K562 (cell line): Measurements from ENCODE around the gene LY6G5B. TPM values are rescaled to one million over a fixed set of nuclear protein-coding genes. Genes with fewer than 3 reads are reported as not detected.
A peak's percentile ranks its signal among the peaks of the same experiment; 100 is the strongest.

Experiments
- ADNP ChIP-seq: fragments of 200-800 bp; sonication (Bioruptor generic); IDR thresholded peaks from 2 replicates; pipeline ENCODE4 v1.6.1; 2016; ENCODE audit warnings: missing genetic modification characterization, missing compliant biosample characterization
- ATF7 ChIP-seq: fragments of 450-650 bp; IDR thresholded peaks from 2 replicates; pipeline ENCODE4 v1.7.1; 2014; ENCODE audit warnings: mild to moderate bottlenecking, moderate library complexity
- BRF1 ChIP-seq: IDR thresholded peaks from 3 replicates; pipeline ENCODE4 v1.6.1; 2011; ENCODE audit warnings: borderline replicate concordance, mild to moderate bottlenecking; ENCODE audit not compliant: insufficient read length; ENCODE audit errors: extremely low read depth
- DACH1 ChIP-seq: fragments of 450-650 bp; IDR thresholded peaks from 2 replicates; pipeline ENCODE4 v1.6.1; 2018; ENCODE audit not compliant: partially characterized antibody
- ELF4 ChIP-seq: fragments of 450-650 bp; formaldehyde crosslinking; IDR thresholded peaks from 2 replicates; pipeline ENCODE4 v1.4.0; 2022; ENCODE audit warnings: missing genetic modification characterization
- ETV5 ChIP-seq: sonication (generic); formaldehyde crosslinking; IDR thresholded peaks from 2 replicates; pipeline ENCODE4 v1.4.0; 2020; ENCODE audit warnings: low read depth, mild to moderate bottlenecking, missing genetic modification reagents
- ETV6 ChIP-seq, 3 experiments: fragments of 150-350 bp in 1 of 3; sonication (generic) in 1 of 3; formaldehyde crosslinking in 1 of 3; IDR thresholded peaks; 2 replicates each; pipeline versions ENCODE4 v1.6.1 to v1.8.0; 2014 to 2022; ENCODE audit warnings: borderline replicate concordance in 2 of 3, low read depth in 2 of 3, antibody characterized with exemption in 1 of 3, low read length in 1 of 3, mild to moderate bottlenecking in 1 of 3, missing genetic modification reagents in 1 of 3
- FOS ChIP-seq: IDR thresholded peaks from 3 replicates; pipeline ENCODE4 v1.6.1; 2011; ENCODE audit not compliant: insufficient read length; ENCODE audit errors: extremely low read depth
- FOXJ3 ChIP-seq: sonication (generic); formaldehyde crosslinking; IDR thresholded peaks from 2 replicates; pipeline ENCODE4 v1.4.0; 2020; ENCODE audit warnings: mild to moderate bottlenecking, missing genetic modification reagents
- IRF2 ChIP-seq: sonication (generic); formaldehyde crosslinking; IDR thresholded peaks from 2 replicates; pipeline ENCODE4 v1.8.1; 2022; ENCODE audit warnings: mild to moderate bottlenecking, missing genetic modification reagents
- MCM3 ChIP-seq: fragments of 450-650 bp; IDR thresholded peaks from 2 replicates; pipeline ENCODE4 v1.6.1; 2016
- PYGO2 ChIP-seq: fragments of 450-650 bp; IDR thresholded peaks from 2 replicates; pipeline ENCODE4 v1.6.1; 2016; ENCODE audit warnings: mild to moderate bottlenecking, missing genetic modification characterization, moderate library complexity, missing compliant biosample characterization
- SMARCA5 ChIP-seq: fragments of 450-650 bp; IDR thresholded peaks from 2 replicates; pipeline ENCODE4 v1.6.1; 2016
- ZNF184 ChIP-seq: sonication (generic); formaldehyde crosslinking; IDR thresholded peaks from 2 replicates; pipeline ENCODE4 v1.5.0; 2020; ENCODE audit warnings: missing genetic modification reagents
- ZNF224 ChIP-seq: sonication (generic); formaldehyde crosslinking; IDR thresholded peaks from 2 replicates; pipeline ENCODE4 v1.8.0; 2022; ENCODE audit warnings: mild to moderate bottlenecking, missing genetic modification reagents
- ZNF436 ChIP-seq: fragments of 250-450, 450-650 bp; sonication (Bioruptor Pico); formaldehyde crosslinking; IDR thresholded peaks from 2 replicates; pipeline ENCODE4 v1.7.0; 2020; ENCODE audit warnings: mild to moderate bottlenecking
- polyA plus RNA-seq, 8 experiments: library from polyadenylated mRNA; depleted of rRNA in 4 of 8; stranded (reverse) in 5 of 8; unstranded in 3 of 8; fragments of >200 nt; fragmentation: Nextera tagmentation in 2 of 8; fragmentation: Illumina TruSeq in 1 of 8; extraction: Ambion mirVana in 2 of 8; extraction: Trizol in 1 of 8; gene quantifications; 2 replicates each; pipeline versions ENCODE4 v1.2.1 to v1.2.3, GENCODE V29; 2011 to 2014; ENCODE audit warnings: inconsistent platforms in 1 of 8, missing spikeins in 1 of 8
- total RNA-seq, 7 experiments: library from RNA; depleted of rRNA in 6 of 7; stranded (reverse); fragments of >200 nt in 6 of 7; fragmentation: Illumina TruSeq in 2 of 7; extraction: Trizol in 2 of 7; gene quantifications; 2 replicates each; pipeline versions ENCODE4 v1.2.1 to v1.2.3, GENCODE V29; 2011 to 2021; ENCODE audit warnings: low replicate concordance in 1 of 7
- TF ChIP-seq, protein P1 (sequence below): sonication (generic); formaldehyde crosslinking; IDR thresholded peaks from 2 replicates; pipeline ENCODE4 v1.8.0; 2022; ENCODE audit warnings: mild to moderate bottlenecking, missing genetic modification reagents
- TF ChIP-seq, protein P2 (sequence below): fragments of 250-450 bp; sonication (Bioruptor Pico); IDR thresholded peaks from 2 replicates; pipeline ENCODE4 v1.5.0; 2020; ENCODE audit warnings: mild to moderate bottlenecking
- TF ChIP-seq, protein P3 (sequence below): fragments of 250-450 bp; sonication (Bioruptor Pico); IDR thresholded peaks from 2 replicates; pipeline ENCODE4 v1.5.1; 2021; ENCODE audit warnings: mild to moderate bottlenecking
- TF ChIP-seq, protein P4 (sequence below), 2 experiments: IDR thresholded peaks in 1 of 2; conservative IDR thresholded peaks in 1 of 2; 2 replicates each; pipeline ENCODE4 v1.6.1; 2016; ENCODE audit warnings: low read depth in 2 of 2, mild to moderate bottlenecking in 1 of 2, missing compliant biosample characterization in 1 of 2, missing genetic modification characterization in 1 of 2, moderate library complexity in 1 of 2

The LY6G5B gene
- total and polyA plus RNA-seq, 9 of the 15 experiments (the other 6 are each of a cell fraction or from before 2014, with no cell fraction given), result 6.0 to 27.0 (median 7.5) TPM

DNA sequence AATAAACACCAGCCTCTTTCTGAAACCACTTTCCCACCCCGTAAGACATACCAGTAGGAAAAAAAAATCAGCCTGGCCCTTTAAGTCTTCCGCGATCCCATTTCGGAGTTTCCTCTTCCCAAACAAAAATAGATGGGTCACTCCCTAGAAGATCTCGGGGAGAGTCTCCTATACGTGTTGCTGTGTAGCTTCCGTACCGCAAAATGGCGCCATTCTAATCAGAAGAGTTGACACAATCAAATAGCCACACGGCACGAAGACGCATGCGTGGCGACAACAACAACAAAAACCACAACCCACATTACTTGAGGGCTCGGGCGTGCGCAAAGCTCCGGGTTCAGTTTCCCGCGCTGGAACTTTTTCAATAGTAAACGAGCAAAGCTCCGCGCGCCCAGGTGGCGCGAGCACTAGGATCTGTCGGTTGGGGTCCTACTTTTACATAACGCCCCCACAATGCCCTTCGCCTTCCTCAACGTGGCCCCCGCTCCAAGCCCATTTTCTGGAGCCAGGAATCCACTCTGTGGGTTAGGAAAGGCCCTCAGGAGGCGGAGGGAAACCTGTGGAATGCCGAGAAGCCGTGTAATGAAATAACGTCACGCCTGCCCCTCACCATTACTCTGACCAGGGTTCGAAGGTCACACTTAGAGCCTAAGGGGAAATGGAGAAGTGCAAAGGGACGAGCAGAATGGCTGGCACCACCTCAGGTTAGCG, 4.8 kb upstream of the LY6G5B start, which contains the start of gene GPANK1 (continued):
- TF ChIP-seq, protein P1, sequence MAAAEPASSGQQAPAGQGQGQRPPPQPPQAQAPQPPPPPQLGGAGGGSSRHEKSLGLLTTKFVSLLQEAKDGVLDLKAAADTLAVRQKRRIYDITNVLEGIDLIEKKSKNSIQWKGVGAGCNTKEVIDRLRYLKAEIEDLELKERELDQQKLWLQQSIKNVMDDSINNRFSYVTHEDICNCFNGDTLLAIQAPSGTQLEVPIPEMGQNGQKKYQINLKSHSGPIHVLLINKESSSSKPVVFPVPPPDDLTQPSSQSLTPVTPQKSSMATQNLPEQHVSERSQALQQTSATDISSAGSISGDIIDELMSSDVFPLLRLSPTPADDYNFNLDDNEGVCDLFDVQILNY (CRISPR knock-in tag), result no peak; the same call in none of the 2 replicates
- no peak for TF ChIP-seq DACH1
- TF ChIP-seq, protein P2, sequence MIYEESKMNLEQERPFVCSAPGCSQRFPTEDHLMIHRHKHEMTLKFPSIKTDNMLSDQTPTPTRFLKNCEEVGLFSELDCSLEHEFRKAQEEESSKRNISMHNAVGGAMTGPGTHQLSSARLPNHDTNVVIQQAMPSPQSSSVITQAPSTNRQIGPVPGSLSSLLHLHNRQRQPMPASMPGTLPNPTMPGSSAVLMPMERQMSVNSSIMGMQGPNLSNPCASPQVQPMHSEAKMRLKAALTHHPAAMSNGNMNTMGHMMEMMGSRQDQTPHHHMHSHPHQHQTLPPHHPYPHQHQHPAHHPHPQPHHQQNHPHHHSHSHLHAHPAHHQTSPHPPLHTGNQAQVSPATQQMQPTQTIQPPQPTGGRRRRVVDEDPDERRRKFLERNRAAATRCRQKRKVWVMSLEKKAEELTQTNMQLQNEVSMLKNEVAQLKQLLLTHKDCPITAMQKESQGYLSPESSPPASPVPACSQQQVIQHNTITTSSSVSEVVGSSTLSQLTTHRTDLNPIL (CRISPR knock-in tag), result no peak
- no peak; the same call in 1 of the 2 replicates for TF ChIP-seq FOXJ3
- no peak; the same call in none of the 2 replicates for TF ChIP-seq ETV5
- TF ChIP-seq, protein P3, sequence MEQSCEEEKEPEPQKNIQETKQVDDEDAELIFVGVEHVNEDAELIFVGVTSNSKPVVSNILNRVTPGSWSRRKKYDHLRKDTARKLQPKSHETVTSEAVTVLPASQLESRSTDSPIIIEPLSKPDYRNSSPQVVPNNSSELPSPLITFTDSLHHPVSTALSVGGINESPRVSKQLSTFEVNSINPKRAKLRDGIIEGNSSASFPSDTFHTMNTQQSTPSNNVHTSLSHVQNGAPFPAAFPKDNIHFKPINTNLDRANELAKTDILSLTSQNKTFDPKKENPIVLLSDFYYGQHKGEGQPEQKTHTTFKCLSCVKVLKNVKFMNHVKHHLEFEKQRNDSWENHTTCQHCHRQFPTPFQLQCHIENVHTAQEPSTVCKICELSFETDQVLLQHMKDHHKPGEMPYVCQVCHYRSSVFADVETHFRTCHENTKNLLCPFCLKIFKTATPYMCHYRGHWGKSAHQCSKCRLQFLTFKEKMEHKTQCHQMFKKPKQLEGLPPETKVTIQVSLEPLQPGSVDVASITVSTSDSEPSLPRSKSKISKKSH (CRISPR knock-in tag), result no peak
- TF ChIP-seq ZNF436 (CRISPR knock-in tag), result no peak
- TF ChIP-seq MCM3, result no peak
- peak; percentile 85; the same call in 1 of the 2 replicates for TF ChIP-seq ZNF224 (CRISPR knock-in tag)
- peak; percentile 73; the same call in 1 of the 2 replicates for TF ChIP-seq SMARCA5
- no peak for TF ChIP-seq BRF1
- TF ChIP-seq ZNF184 (CRISPR knock-in tag), result no peak
- no peak for TF ChIP-seq ADNP (tag)
- TF ChIP-seq ATF7, result peak; percentile 87
- no peak for TF ChIP-seq IRF2 (CRISPR knock-in tag)
- TF ChIP-seq, protein P4, sequence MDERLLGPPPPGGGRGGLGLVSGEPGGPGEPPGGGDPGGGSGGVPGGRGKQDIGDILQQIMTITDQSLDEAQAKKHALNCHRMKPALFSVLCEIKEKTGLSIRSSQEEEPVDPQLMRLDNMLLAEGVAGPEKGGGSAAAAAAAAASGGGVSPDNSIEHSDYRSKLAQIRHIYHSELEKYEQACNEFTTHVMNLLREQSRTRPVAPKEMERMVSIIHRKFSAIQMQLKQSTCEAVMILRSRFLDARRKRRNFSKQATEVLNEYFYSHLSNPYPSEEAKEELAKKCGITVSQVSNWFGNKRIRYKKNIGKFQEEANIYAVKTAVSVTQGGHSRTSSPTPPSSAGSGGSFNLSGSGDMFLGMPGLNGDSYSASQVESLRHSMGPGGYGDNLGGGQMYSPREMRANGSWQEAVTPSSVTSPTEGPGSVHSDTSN (CRISPR knock-in tag; IDR thresholded peaks at IDR 0.05; ENCODE audit: low read depth), result no peak
- TF ChIP-seq, protein P4 (tag; conservative IDR thresholded peaks at IDR 0.05; ENCODE audit: low read depth), result no peak
- TF ChIP-seq ETV6 (IDR thresholded peaks at IDR 0.05; ENCODE audit: borderline replicate concordance in 1 of 2, low read depth in 2 of 2, low read length in 1 of 2), result no peak
- 0 out of 2 replicates have a peak, but pooled peaks have one; percentile 28 for TF ChIP-seq ETV6 (CRISPR knock-in tag; IDR thresholded peaks at IDR 0.05; ENCODE audit: borderline replicate concordance)
- no peak for TF ChIP-seq FOS
- no peak for TF ChIP-seq PYGO2
- TF ChIP-seq ELF4, result peak; percentile 72; the same call in 1 of the 2 replicates
